GM21723 (cell line): ENCODE data around the gene RARB.

Experiments
- ATAC-seq: cut with Tn5 transposase; IDR thresholded peaks from one replicate; pipeline ENCODE4 v1.9.1; 2021; ENCODE audit warnings: mild to moderate bottlenecking, moderate library complexity; ENCODE audit not compliant: unreplicated experiment

Gene RARB

DNA sequence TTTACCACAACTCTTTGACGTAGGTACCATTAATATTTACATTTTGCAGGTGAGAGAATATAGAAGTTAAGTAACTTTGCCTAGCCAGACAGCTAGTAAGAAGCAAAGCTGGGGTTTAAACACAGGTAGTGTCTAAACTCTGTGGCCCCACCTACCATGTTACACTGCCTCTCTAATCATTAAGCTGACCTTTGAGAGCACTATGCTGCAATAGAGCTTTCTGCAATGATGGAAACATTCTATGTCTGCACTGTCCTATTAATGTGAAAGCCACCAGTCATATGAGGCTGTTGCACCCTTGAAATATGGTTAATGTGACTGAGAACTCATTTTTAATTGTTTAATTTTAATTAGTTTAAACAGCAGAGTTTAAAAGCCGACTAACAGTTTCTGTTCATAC lies 6.3 kb upstream of the RARB start:
- no peak for ATAC-seq

DNA sequence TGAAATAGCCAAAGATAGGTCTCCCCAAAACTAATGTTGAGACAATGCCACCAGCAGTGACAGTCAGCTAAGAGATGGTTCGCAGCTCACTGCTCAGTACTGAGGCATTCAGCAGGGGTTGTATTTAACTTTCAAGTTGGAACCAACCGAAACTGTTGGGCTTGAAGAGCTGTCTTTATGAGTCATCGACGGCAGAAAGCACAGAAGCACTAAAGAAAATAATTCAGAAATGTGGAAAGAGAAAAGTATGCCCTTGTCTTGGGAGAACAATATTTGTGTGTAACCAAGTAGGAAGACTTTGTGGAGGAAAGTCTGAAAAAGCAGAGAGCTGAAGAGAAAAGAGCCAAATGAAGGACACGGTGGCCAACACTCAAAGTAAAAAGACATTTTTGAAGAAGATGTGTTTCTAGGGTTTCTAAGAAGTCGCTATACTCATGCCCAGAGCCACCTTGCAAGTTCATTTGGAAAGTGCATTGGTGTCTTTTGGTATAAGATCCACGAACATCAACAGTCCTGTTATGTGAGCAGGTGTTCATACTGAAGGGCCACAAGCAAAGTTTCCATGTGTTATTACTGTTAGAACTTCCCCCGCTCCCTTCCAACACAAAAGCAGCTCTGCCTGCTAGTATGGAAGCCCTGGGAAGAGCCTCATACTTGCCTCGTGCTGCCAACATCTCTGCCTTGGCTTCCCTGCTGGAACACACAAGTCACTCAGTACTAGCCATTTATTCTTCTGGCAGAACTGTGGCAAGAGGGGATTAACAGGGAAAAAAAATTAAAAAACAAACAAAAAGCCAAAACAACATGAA lies 4.1 kb upstream of the RARB start:
- no peak for ATAC-seq

DNA sequence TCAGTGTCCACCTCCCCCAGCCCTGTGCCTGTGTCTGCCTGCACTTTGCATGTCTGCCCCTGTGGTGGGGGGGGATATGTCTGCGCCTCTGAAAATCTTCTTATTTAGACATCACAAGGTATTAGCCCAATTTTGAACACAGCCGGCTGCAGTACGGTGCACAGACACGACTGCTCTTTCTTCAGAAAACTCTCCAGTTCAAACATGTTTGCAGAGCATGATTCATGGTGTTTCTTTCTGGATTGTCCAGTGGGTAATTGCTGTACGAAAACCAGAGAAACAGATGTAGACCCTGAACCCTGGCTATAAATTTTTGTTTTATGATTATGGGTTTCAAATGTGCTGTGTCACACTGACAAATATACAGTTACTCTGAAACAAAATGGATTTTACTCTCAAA lies 3.4 kb upstream of the RARB start:
- no peak for ATAC-seq

DNA sequence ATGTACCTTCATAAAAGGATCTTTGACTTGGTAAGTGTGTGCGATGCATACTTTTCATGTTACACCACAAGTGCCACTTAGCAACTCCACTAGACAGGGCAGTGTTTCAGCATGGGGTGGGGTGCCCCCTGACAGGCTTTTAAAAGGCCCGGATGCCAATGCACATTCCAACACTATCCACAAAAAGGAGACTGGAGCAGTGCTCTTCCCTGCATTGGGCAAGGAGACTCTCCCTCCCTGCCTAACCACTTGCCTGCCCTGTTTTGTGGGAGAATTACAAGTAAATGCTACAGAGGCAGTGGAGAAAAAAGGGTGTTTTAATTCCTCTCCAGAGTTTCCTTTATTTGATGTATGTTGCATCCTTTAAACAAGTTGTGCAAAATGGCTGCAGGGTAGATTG lies 1.7 kb upstream of the RARB start:
- ATAC-seq, result no peak

DNA sequence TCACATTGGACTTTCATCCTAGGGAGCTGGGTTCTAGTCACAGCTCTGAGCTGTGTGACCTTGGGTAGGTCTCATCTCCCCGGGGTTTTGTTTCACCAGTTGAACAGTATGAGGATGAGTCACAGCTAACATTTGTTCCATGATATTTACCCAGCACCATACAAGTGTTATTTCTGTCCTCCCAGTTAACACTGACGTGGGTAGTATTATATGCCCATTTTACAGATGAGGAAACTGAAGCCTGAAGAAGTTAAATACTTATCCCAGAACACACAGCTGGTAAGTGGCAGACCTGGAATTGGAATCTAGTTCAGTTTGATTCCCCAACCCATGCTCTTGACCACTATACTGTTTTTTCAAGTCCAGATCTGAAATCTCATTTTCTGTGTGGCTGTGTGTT lies 908 bp upstream of the RARB start:
- no peak for ATAC-seq

DNA sequence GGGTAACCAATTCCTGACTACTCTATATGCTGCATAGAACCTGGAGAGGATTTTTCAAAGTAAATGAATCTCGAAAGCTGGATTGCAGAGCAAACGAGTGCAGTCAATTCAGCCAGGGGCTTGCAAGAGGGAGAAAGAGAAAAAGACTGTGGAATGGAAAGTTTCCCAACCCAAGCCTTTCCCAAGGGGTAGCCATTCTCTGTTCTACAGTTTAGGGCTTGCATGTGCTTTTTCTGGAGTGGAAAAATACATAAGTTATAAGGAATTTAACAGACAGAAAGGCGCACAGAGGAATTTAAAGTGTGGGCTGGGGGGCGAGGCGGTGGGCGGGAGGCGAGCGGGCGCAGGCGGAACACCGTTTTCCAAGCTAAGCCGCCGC lies 511 bp upstream of the RARB start:
- ATAC-seq, result no peak

DNA sequence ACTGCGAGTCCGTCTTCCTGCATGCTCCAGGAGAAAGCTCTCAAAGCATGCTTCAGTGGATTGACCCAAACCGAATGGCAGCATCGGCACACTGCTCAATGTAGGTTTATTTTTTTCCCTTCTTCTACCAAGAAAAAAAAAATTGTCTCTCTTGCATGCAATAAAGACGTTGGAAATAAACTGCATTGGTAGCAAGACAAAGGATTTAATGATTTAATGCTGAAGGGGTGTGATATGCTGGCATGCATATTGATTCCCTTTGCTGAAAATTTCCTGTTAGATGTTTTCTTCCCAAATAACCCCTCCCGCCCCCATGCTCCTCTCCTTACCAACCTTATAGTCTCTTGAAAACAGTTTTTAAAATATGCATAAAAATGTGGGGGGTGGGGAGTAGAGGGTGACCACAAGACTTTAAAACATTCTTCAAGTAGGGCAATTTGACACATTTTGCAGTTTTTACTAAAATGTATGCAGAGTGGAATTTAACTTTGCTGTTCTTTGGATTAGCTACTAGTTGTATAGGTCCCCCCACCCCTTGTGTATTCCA lies 799 bp downstream of the RARB start:
- ATAC-seq, result no peak

DNA sequence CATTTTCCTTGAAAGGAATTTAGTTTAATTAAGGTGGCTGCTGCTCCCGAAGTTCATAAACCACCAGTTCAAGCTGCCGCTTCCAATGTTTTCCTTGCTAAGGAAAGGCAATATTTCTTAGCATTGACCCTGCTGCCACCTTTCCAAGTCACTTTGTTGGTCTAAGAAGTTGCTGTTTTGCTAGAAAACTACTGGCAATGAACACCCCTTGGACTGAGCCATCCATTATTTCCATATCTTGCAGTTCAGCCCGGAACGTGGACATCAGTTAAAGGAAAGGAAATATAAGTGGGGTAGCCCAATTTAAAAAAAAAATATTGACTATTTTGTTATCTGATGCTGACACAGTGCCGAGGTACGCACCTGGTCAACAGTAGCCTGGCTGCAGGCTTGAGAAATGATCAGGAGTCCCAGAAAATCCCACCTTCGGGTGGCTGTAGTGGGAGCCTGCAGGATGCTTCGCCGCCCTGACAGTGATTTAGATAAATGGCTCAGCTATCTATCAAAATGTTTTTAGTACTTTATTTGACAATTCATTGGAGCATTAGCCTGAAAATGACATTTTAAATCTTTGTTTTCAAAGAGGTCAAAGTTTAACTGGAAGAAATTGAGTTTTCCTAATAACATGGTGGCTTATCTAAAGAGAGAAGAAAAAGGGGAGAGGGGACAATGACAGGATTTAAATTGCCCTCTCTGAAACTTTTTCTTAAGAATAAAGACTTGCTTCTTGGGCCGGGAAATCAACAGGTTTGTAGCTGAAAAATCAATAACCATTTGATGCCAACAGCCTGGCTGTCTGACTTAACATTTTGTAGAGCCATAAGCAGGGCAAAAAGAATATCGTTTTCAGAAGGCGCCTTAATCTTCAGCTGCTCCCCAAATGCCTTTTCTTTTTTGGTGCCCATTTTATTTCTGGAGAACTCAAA lies 1.6 kb downstream of the RARB start:
- no peak for ATAC-seq

DNA sequence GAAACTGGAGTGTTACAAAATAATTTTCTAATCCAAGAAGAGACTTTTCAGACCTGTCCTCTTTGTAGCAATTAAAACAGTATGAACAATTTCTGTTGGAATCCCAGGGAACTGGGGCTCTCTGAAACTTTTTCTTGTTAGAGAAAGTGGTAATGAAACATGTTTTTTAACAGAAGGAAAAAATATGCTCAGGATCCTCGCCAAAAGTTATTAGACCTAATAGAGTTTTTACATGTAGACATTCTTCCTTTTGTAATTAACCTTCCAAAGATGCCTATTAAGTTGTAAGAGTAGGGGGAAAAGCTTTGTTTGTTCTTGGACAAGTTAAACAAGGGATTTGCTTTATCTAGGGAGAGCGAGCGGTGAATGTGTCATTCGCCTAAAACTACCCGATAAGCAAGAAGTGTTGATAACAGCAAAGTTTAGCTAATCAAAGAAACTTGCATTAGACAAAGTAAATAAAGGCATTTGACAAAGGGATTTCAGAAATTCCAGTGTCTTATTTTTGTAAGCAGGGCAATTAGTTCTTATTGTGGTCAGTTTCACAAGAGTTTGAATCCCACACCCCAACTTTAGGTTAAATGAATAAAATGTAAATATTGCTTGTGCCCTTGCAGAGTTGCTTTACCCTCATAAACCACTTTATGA lies 2.3 kb downstream of the RARB start:
- ATAC-seq, result no peak

DNA sequence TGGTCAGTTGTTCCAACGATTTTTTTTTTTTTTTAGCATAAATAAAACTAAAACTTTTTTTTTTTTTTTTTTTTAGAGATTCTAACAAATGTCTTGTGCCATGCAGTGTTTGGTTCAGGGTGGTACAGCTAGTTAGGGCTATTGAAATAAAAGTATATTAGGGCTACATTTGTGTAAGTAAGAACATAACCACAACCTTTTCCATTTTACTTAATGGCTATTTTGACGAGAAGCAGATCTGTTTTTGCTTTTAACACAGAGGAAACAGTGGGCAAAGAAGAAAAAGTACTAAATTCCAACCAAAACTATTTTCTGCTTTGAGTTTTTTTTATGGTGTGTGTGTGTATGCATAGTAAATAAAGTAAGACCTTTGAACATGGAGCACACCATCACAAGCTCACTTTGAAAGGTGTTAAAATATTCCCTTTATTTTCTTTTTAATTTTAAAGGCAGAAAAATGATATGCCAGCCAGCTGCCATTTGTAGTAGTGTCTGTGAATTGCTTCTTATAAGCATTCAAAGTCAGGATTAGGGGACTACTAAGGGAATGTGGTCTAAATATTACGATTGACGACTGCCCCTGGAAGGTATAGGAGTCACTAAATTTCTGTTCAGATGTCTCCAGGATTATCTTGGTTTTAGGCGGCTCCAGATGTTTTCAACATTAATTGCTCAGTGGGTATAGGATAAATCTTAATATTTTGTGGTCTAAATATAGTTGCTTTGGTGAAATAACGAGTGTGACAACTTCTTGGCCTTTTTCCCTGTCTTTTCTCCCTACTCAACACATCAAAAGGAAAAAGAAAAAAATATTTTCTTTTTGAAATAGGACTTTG lies 3.1 kb downstream of the RARB start:
- ATAC-seq, result no peak

DNA sequence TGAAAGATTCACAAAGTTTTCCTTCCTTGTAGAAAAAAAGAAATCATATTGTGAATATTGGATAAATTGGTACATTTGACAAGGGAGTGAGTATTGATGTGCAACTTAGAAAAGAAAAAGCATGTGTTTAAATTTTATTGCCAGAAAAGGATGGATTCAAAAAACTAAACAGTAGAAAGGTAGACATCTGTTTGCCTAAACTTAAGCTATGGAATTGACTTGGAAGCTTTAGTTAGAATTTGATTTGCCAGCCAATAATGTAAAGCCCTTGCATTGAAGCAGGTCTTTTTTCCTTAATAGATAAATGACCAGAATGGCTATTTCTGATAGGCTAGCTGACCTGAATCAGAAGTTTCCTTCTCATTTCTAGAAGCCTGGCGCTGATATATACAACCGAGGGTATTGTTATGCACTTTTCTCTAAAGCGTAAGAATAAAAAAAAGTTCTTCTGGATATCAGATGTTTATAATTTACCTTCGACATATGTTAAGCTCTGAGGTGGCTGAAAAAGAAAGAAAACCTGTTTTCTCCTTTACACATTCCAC lies 4.2 kb downstream of the RARB start:
- no peak for ATAC-seq

DNA sequence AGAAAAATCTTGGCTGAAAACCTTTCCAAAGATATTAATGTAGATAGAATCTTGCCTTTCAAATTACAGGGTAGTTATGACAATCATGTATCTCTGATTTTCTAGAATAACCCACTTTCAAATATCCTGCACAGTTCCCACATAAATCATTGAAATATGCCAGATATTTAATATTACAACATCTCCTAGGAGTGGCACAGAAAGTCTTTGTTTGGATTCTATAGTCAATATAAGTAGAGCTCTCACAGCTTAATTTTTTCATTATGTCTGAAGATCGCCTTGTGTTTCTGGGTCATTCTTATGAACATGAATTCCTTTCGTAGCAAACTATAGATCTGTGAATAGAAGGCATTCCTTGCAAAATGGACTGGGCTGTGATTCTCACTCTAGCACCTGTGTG lies 5.0 kb downstream of the RARB start:
- ATAC-seq, result no peak

DNA sequence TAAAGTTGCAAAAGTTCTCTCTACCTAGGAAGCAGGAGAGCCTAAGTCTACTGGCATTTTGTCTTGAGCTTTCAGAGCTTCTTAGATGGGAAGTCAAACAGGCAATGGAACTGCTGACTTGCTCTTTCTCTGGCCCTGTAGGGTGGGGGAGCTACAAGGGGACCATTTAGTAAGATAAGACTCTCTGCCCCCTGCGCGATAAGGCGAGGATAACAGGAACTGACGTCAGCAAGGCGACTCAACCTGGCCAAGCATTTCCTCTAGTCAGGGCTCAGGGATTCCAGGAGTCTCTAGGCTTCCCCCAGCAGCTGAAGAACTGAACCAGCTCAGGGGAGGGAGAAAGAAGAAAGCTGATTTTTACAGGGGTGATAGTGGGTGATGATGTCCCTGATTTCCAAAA lies 5.8 kb downstream of the RARB start:
- ATAC-seq, result no peak

DNA sequence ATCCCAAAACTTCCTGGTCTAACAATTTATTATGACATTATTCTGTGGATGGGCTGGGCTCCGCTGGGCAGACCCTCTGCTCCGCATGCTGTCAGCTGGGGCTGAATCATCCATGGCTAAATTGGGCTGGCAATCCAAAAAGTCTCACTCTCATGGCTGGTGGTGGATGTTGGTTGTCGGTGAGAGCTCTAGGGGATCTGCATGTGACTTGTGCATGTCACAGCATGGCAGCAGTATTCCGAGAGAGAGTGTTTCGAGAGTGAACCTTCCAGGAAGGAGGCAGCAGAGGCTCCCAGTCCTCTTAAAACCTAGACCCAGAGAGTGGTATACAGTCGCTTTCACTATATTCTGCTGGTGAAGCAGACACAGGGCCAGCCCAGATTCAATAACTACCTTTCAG lies 9.9 kb downstream of the RARB start:
- ATAC-seq, result no peak

DNA sequence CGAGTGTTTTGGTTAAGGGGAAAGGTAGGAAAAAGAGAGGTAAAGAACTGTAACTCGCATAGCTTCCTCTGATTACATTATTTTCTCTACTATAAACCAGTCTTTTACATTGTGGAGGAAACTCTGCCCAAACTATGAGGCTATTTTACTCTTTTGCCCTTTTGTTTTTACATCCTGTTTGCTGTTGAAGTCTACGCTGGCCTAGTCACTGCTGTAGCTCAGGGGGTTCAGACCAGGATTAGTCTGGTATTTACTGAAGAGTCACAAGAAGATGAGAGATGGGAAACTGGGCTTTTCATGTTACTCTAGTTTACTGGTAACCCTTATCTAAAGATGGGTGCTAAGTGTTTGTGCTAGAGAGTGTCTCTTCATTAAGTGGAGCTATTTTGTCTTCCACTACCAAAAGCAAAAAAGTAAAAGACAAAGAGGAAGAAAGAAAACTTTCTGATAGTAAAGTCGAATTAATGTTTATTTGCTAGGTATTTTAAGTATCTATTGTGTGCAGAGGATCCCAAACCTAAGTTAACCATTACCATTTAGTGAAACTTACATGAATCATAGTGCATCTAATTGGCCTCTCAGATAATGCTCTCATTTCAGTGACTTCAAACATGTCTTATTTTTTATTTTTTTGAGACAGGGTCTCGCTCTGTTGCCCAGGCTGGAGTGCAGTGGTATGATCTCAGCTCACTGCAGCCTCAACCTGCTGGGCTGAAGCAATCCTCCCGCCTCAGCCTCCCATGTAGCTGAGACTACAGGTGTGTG lies 10.9 kb downstream of the RARB start:
- ATAC-seq, result no peak

DNA sequence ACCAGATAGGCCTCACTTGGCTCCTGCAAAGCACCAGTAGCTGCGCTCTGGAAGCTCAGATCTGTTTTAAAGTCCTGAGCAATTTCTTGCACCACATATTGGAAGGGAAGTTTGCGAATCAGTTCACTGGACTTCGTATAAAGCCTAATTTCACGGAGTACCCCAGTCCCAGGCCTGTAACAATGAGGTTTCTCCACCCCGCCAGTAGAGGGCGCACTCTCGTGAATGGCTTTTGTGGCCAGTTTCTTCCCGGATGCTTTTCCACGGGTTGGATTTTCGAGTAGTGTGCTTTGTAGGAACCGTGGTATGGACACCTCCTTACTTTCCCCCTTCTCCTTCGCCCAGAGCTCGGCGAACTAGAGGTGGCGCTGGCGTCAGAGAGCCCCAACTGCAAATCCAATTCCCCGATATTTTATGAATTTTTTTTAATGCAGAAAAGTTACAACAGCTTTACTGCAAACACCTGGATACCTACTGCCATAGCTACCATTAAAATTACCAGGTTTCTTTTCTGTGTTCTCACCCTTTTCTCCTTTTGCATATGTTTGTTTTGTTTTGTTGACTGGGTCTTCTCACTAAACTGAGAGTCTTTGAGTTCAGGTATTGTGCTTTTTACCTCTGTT lies 13.3 kb downstream of the RARB start:
- ATAC-seq, result no peak

DNA sequence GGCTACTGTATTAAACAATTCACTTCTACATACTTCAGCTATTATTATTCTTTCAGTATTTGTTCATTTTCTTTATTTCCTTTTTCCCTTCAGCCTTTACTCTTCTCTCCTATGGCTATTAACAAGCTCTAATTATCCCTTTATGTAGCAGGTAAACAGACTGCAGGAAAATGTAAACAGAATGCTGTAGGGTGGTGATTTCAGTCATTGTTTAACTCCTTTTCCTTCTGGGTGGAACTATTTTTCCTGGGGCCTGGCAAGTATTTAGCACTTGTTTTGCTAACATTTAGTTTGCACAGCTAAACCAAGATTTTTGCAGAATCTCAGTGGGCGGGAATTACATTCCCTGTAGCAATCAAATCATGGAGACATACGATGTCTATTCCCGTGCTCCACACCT lies 14.4 kb downstream of the RARB start:
- no peak for ATAC-seq

DNA sequence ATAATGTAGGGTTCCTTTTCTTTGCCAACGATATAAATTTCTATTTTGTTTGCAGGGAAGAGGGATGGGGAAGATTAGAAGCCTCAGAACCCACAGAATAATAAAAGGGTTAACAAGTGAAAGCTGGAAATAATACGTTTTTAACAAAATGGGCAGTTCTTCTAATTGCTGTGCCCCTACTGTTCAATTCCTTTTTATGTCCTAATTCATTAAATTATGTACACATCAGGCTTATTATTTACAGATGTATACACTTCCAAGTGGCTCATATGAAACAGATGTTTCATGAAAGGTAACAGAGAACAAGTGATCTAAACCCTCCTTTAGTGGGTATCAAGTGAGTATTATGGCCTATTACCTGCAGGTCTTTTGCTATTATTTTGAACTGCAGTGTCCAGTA lies 16.2 kb downstream of the RARB start:
- ATAC-seq, result no peak

DNA sequence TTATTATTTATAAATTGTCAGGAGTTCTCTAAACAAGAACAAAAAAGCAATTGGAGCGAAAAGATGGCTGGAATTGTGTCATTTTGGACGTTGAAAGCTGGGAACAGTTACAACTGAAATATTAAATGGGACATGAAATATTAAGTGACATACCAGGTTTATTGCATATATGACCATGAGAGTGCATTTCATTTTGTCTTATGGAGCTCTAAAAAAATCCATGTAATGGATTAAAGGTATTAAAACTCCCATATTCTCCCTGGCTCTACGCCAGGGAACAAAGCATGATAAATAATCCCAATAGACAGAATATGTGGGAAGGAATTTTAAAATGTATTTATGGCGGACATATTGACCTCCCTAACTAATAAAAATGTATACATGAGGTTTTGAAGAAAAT lies 17.7 kb downstream of the RARB start:
- ATAC-seq, result no peak
